Nephron (organoid): ENCODE data around the gene GAGE13.
"Not testable (repeated sequence)": the region's sequence is repeated elsewhere in the genome, so short reads cannot be mapped to it uniquely, and the experiment has no call there.

Experiments
- H3K27ac Mint-ChIP-seq, 3 experiments: 2 replicates each; pipeline ENCODE4 v1.8.0; 2020; ENCODE audit warnings: mixed read lengths in 3 of 3, mild to moderate bottlenecking in 2 of 3, moderate library complexity in 1 of 3
- H3K27me3 Mint-ChIP-seq: 2 replicates; pipeline ENCODE4 v1.8.0; 2021; ENCODE audit warnings: low read depth, mild to moderate bottlenecking, moderate library complexity, mixed read lengths
- H3K36me3 Mint-ChIP-seq: 2 replicates; pipeline ENCODE4 v1.8.0; 2020; ENCODE audit warnings: low read depth, mixed read lengths
- H3K4me1 Mint-ChIP-seq: 2 replicates; pipeline ENCODE4 v1.8.0; 2020; ENCODE audit warnings: mixed read lengths
- H3K4me3 Mint-ChIP-seq, 3 experiments: 2 replicates each; pipeline ENCODE4 v1.8.0; 2020; ENCODE audit warnings: mild to moderate bottlenecking in 3 of 3, mixed read lengths in 3 of 3, moderate library complexity in 2 of 3
- H3K9me3 Mint-ChIP-seq: 2 replicates; pipeline ENCODE4 v1.8.0; 2020; ENCODE audit warnings: mixed read lengths

Gene GAGE13

DNA sequence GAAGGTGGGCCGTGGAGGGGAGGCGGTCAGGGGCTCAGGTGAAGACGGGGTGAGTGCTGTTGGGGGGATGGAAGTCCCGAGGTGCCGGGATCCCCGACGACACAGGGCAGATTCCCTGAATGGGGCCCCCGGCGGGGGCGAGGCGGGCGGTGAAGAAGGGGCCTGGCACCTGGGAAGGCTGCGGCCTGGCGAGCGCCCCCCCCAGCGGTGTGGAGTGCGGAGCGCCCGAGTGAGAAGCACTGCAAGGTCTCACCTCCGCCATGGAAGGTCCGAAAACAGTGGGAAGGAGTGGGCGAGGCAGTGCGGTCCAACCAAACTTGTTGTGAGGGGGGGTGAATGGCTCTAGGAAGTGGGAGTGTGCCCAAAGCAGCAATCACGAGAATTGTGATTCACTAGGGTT, 10.1 kb downstream of the GAGE13 start:
- not testable (repeated sequence) for H3K4me1 Mint-ChIP-seq, H3K36me3 Mint-ChIP-seq, H3K4me3 Mint-ChIP-seq, H3K27me3 Mint-ChIP-seq, H3K27ac Mint-ChIP-seq, H3K9me3 Mint-ChIP-seq

DNA sequence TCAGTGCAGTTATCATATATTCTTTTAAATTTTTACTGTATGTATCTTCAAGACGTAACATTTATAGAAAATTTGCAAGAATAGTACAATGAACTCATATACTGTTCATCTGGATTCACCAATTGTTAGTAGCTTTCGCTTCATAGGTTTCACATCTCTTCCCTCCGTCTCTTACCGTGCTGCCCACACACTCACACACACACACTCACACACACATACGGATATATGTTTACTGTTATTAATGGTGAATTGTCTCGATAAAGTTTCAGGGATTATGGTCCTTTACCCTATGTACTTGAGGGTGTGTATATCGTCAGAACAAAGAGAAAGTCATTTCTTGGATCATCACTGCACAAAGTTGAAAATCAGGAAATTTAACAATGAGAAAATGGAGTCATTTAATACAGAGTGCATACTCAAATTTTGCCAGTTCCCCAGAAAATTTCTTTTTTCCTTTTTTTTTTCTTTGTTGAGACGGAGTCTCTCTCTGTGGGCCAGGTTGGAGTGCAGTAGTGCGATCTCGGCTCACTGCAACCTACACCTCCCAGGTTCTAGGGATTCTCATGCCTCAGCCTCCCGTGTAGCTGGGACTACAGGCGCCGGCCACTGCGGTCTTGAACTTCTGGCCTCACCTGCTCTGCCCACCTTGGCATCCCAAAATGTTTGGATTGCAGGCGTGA, 13.3 kb downstream of the GAGE13 start:
- H3K9me3 Mint-ChIP-seq, H3K27ac Mint-ChIP-seq: not testable (repeated sequence)

DNA sequence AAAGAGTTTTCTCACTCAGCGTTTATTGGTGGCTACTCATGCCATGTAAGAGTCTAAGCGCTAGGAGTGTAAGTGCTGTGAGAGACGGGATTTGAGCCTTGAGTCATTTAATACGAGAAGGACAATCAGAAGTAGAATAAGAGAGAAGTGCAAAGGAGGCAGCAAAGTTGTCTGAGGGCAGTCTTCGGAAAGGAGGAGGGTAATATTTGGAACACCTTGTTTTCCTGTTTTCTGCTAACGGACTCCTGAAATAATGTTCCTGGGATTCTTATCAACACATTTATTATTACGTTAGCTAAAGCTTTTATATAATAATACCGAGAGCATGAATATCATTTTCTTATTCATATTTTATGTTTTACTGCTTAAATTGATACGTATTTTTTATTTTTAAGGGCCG, 14.0 kb downstream of the GAGE13 start:
- not testable (repeated sequence) for H3K27ac Mint-ChIP-seq, H3K4me1 Mint-ChIP-seq, H3K36me3 Mint-ChIP-seq, H3K4me3 Mint-ChIP-seq, H3K9me3 Mint-ChIP-seq, H3K27me3 Mint-ChIP-seq

More for the DNA sequence above, 13.3 kb downstream of the GAGE13 start:
- not testable (repeated sequence) for H3K36me3 Mint-ChIP-seq, H3K4me3 Mint-ChIP-seq, H3K4me1 Mint-ChIP-seq, H3K27me3 Mint-ChIP-seq

DNA sequence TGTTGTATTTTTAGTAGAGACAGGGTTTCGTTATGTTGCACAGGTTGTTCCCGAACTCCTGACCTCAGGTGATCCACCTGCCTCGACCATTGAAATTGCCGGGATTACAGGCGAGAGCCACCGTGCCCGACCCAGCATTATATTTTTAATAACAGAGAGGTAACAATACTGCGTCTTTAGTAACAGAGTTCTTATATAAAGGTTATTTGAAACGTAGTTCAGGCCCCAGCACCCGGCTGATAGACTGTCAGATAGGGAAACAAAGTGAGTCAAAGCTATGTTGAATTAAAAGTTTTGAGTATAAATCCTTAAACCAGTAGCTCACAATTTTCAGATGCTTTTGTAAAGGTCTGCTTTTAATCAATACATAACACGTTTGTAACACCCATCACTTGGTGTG, 14.8 kb downstream of the GAGE13 start:
- not testable (repeated sequence) for H3K36me3 Mint-ChIP-seq, H3K27ac Mint-ChIP-seq, H3K4me3 Mint-ChIP-seq, H3K9me3 Mint-ChIP-seq, H3K27me3 Mint-ChIP-seq, H3K4me1 Mint-ChIP-seq
